HL-60 (cell line): Measurements from ENCODE around the gene MAPT.

Experiments
- DNase-seq, 2 experiments: peaks; one replicate each; pipeline ENCODE4 v3.0.0-alpha.2; 2010 to 2020; ENCODE audit warnings: low read depth in 1 of 2, low spot score in 1 of 2
- H3K27ac ChIP-seq: fragments of 250-450 bp; sonication (Bioruptor Pico); replicated peaks from 2 replicates; pipeline ENCODE4 v1.5.1; 2020; ENCODE audit warnings: mild to moderate bottlenecking, moderate library complexity
- H3K27me3 ChIP-seq: fragments of 250-450 bp; sonication (Bioruptor Pico); 2 replicates; pipeline ENCODE4 v1.5.1; 2021; ENCODE audit warnings: mild to moderate bottlenecking, moderate library complexity; ENCODE audit not compliant: insufficient read depth, poor library complexity, severe bottlenecking
- H3K4me3 ChIP-seq: replicated peaks from 2 replicates; pipeline ENCODE4 v1.5.1; 2011; ENCODE audit warnings: mild to moderate bottlenecking, control low read depth, low read length; ENCODE audit not compliant: insufficient read depth
- GABPA ChIP-seq: IDR thresholded peaks from 2 replicates; pipeline ENCODE4 v1.6.1; 2012; ENCODE audit warnings: low read depth
- POLR2AphosphoS5 ChIP-seq: IDR thresholded peaks from 2 replicates; pipeline ENCODE4 v1.6.1; 2012; ENCODE audit warnings: low read depth
- SPI1 ChIP-seq: IDR thresholded peaks from 2 replicates; pipeline ENCODE4 v1.6.1; 2012; ENCODE audit warnings: low read depth, mild to moderate bottlenecking, borderline replicate concordance
- TF ChIP-seq, protein P1 (sequence below): IDR thresholded peaks from 2 replicates; pipeline ENCODE4 v1.6.1; 2012; ENCODE audit warnings: low read depth; ENCODE audit not compliant: insufficient replicate concordance
- TF ChIP-seq, protein P2 (sequence below): IDR thresholded peaks from one replicate; pipeline ENCODE4 v1.5.1; 2011; ENCODE audit warnings: low read length, control low read depth, inconsistent platforms; ENCODE audit not compliant: insufficient read depth

Gene MAPT

DNA sequence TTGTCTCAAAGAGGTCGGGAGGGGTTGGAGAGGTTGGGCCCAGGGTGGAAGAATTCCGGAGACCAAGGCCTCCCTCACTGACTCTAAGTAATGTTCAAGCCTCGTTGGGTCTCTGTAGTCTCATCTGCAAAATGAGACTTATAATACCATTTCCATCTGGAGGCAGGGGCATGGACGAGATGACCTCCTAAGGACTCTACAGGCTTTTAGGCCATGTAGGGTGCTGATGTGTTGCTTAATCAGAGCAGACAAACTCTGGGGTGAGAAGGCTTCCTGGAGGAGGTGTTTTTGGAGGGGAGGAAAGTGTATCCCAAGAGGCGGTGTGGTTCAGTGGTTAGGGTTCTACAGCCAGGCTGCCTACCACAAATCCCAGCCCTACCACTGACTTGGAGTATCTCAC, 46.6 kb upstream of the MAPT start:
- no peak for DNase-seq
- Histone ChIP-seq H3K27me3 (peaks cover 4% of the 10 kb centered on the region), H3K27ac (no peak overlapping the region), H3K4me3 (no peak overlapping the region)
- TF ChIP-seq, protein P1, sequence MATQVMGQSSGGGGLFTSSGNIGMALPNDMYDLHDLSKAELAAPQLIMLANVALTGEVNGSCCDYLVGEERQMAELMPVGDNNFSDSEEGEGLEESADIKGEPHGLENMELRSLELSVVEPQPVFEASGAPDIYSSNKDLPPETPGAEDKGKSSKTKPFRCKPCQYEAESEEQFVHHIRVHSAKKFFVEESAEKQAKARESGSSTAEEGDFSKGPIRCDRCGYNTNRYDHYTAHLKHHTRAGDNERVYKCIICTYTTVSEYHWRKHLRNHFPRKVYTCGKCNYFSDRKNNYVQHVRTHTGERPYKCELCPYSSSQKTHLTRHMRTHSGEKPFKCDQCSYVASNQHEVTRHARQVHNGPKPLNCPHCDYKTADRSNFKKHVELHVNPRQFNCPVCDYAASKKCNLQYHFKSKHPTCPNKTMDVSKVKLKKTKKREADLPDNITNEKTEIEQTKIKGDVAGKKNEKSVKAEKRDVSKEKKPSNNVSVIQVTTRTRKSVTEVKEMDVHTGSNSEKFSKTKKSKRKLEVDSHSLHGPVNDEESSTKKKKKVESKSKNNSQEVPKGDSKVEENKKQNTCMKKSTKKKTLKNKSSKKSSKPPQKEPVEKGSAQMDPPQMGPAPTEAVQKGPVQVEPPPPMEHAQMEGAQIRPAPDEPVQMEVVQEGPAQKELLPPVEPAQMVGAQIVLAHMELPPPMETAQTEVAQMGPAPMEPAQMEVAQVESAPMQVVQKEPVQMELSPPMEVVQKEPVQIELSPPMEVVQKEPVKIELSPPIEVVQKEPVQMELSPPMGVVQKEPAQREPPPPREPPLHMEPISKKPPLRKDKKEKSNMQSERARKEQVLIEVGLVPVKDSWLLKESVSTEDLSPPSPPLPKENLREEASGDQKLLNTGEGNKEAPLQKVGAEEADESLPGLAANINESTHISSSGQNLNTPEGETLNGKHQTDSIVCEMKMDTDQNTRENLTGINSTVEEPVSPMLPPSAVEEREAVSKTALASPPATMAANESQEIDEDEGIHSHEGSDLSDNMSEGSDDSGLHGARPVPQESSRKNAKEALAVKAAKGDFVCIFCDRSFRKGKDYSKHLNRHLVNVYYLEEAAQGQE, result no peak

DNA sequence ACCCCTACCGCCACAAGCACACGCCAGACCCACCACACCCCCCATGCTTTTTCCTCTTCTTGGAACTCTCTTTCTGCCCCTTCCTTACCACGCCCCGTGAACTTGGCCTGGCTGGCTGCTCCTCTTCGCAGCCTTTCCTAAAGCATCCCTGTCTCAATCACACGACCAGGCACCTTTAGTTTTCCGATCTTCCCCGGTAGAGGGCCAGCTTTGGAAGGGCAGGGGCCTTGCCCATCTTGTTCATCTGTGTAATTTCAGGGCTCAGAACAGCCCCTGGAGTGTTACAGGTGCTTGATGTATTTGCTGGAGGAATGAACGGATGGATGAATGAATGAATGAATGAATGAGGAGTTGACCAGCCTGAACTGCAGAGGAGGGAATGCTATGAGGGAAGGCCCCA, 45.9 kb upstream of the MAPT start:
- DNase-seq, result no peak
- TF ChIP-seq SPI1, result no peak
- TF ChIP-seq, protein P2, sequence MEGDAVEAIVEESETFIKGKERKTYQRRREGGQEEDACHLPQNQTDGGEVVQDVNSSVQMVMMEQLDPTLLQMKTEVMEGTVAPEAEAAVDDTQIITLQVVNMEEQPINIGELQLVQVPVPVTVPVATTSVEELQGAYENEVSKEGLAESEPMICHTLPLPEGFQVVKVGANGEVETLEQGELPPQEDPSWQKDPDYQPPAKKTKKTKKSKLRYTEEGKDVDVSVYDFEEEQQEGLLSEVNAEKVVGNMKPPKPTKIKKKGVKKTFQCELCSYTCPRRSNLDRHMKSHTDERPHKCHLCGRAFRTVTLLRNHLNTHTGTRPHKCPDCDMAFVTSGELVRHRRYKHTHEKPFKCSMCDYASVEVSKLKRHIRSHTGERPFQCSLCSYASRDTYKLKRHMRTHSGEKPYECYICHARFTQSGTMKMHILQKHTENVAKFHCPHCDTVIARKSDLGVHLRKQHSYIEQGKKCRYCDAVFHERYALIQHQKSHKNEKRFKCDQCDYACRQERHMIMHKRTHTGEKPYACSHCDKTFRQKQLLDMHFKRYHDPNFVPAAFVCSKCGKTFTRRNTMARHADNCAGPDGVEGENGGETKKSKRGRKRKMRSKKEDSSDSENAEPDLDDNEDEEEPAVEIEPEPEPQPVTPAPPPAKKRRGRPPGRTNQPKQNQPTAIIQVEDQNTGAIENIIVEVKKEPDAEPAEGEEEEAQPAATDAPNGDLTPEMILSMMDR, result no peak
- no peak for TF ChIP-seq GABPA
- no peak for TF ChIP-seq POLR2AphosphoS5
- TF ChIP-seq, protein P1, result no peak
- peaks cover 4% of the 10 kb centered on the region for H3K27me3 ChIP-seq

DNA sequence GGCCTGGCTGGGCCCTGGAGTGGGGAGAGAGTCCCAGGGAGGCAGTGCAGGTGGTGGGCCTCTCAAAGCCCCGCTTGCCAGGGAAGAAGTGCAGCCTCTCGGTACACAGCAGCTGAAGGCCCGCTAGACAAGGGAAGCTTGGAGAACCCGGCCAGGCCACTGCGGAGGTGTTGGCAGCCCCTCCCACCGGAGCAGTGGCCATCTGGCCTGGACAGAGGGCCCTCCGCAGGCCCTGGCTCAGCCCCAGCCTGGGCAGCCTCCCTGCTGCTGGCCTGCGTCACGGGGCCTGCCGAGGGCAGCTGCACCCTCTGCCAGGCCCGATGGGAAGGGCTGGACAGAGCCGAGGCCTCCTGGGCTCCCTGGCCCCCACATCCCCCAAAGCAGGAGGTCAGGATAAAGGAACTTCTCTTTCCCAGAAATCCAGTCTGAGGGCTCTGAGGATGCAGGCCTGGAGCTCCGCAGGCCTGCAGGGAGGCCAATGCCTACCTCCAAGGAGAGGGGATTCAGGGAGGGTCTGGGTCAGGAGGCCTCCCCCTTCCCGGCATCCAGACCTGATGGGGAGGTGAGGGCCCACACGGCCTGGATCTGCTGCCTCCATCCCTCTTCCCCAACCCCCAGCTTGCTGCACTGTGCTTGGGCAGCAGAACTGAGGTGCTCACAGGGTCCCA, 45.4 kb upstream of the MAPT start:
- no peak overlapping the region for H3K4me3 ChIP-seq
- TF ChIP-seq, protein P1, result no peak
- TF ChIP-seq, protein P2, result no peak
- TF ChIP-seq GABPA (no peak), POLR2AphosphoS5 (no peak), SPI1 (no peak)
- no peak for DNase-seq
- peaks cover 4% of the 10 kb centered on the region for H3K27me3 ChIP-seq
- no peak overlapping the region for H3K27ac ChIP-seq

More for the DNA sequence above, 45.9 kb upstream of the MAPT start:
- Histone ChIP-seq H3K27ac (no peak overlapping the region), H3K4me3 (no peak overlapping the region)

DNA sequence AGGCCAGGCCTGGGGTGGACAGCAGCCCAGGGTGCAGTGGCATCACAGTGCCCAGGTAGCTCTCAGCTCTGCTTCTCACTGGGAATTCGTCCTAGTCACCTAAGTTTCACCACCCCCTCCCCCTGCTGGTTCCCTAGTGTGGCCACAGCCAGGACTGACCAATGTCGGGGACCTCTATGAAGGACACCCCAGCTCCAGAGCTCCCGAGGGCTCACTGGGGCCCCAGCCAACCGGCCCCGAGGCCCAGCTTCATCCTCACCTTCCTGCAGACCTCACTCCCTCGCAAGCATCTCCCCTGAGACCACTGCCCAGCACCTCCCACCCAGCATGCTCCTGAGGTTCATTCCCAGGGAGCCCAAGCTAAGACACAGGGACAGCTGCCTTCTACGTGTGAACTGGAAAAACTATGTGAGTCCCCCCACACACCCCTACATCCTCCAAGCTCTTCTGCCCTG, 44.8 kb upstream of the MAPT start:
- no peak for DNase-seq
- Histone ChIP-seq H3K27ac (no peak overlapping the region), H3K27me3 (peaks cover 4% of the 10 kb centered on the region), H3K4me3 (no peak overlapping the region)
- TF ChIP-seq SPI1 (no peak), GABPA (no peak), POLR2AphosphoS5 (no peak)
- TF ChIP-seq, protein P2, result no peak
- TF ChIP-seq, protein P1, result no peak
